ENCODE results near the gene RNPEPL1.

RNPEPL1 gene

DNA sequence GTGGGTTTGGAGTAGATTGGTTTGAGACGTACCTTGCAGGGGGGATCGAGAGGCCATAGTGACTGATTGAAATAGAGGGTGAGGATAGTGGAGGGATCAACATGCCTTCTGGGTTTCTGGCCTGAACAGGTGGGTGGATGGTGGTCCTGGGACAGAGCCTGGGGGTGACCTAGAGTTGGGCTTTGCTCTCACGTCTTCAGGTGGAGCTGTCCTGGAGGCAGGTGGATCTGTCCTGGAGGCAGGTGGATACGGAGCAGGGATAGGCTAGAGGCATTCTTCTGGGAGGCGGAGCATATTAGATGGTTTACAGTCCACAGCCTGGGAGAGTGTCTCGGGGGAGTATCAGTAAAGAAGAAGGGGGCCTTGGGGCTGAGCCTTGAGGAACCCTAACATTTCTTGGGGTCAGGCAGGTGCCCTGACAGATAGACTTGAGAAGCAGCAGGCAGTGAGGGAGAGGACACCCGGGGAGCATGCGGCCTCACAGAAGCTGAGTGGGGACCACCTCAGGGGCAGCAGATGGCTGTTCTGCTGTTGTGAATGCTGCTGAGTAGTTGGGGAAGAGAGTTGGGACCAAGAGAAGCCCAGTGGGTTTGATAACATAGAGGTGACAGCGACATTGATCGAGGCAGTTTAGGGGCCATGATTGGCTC lies 19.8 kb downstream of the RNPEPL1 start:
- Histone ChIP-seq H4K20me1 (ENCODE audit: low read depth, low read length) (peaks cover 7% of the 10 kb centered on the region; the same call in 1 of the 2 replicates), H3K4me3 (ENCODE audit: insufficient read depth, low read length, poor library complexity, severe bottlenecking) (peak overlapping the region; percentile 94), H3K36me3 (ENCODE audit: low read length) (no peaks in the 10 kb centered on the region), H3K9me2 (replicated peaks; ENCODE audit: insufficient read depth, low read length) (no peaks in the 10 kb centered on the region), H3K27ac (ENCODE audit: low read depth, low read length) (no peak overlapping the region), H3K79me2 (ENCODE audit: insufficient read depth, low read length) (peaks cover 53% of the 10 kb centered on the region), H3K9me3 (ENCODE audit: insufficient read depth, low read length) (no peaks in the 10 kb centered on the region), H2AFZ (ENCODE audit: low read depth, low read length, severe bottlenecking) (no peak overlapping the region), H3F3A (ENCODE audit: insufficient read depth) (peaks cover 16% of the 10 kb centered on the region), H3K9ac (ENCODE audit: low read length) (peak overlapping the region; percentile 90), H3K4me2 (ENCODE audit: low read depth, low read length, poor library complexity, severe bottlenecking) (peak overlapping the region; percentile 88), H3K27me3 (ENCODE audit: low read length) (no peaks in the 10 kb centered on the region)
- TF ChIP-seq, protein P1, sequence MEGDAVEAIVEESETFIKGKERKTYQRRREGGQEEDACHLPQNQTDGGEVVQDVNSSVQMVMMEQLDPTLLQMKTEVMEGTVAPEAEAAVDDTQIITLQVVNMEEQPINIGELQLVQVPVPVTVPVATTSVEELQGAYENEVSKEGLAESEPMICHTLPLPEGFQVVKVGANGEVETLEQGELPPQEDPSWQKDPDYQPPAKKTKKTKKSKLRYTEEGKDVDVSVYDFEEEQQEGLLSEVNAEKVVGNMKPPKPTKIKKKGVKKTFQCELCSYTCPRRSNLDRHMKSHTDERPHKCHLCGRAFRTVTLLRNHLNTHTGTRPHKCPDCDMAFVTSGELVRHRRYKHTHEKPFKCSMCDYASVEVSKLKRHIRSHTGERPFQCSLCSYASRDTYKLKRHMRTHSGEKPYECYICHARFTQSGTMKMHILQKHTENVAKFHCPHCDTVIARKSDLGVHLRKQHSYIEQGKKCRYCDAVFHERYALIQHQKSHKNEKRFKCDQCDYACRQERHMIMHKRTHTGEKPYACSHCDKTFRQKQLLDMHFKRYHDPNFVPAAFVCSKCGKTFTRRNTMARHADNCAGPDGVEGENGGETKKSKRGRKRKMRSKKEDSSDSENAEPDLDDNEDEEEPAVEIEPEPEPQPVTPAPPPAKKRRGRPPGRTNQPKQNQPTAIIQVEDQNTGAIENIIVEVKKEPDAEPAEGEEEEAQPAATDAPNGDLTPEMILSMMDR (IDR thresholded peaks at IDR 0.05; ENCODE audit: insufficient read depth, low read length, poor library complexity, severe bottlenecking): no peak
- TF ChIP-seq EZH2phosphoT487 (conservative IDR thresholded peaks at IDR 0.05; ENCODE audit: low read length): no peak

DNA sequence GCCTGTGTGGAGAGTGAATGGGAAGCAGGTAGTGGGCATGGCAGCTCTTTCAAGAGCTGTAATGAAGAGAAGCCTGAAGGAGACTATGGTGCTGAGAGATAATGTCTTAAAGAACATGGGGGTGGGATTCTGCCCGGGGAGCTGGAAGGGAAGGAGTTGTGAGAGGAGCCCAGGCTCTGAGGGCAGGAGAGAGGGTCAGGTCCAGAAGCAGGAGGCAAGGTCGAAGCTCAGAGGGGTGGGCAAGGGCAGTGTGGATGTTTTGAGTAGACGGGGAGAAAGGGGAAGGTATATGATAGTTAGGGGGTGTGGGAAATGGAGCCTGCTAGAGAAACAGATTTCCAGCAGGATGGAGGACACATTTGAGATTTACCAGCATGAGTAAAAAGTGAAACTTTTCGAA lies 20.4 kb downstream of the RNPEPL1 start:
- H3K27ac ChIP-seq (ENCODE audit: low read depth, low read length): no peak overlapping the region
- H2AFZ ChIP-seq (ENCODE audit: low read depth, low read length, severe bottlenecking): no peak overlapping the region
- no peak for TF ChIP-seq EZH2phosphoT487 (conservative IDR thresholded peaks at IDR 0.05; ENCODE audit: low read length)
- no peaks in the 10 kb centered on the region for H3K27me3 ChIP-seq (ENCODE audit: low read length)
- H3K9ac ChIP-seq (ENCODE audit: low read length): no peak overlapping the region
- H4K20me1 ChIP-seq (ENCODE audit: low read depth, low read length): peaks cover 7% of the 10 kb centered on the region; the same call in 1 of the 2 replicates
- no peaks in the 10 kb centered on the region for H3K36me3 ChIP-seq (ENCODE audit: low read length)
- H3F3A ChIP-seq (ENCODE audit: insufficient read depth): peaks cover 16% of the 10 kb centered on the region
- peak overlapping the region; percentile 88 for H3K4me2 ChIP-seq (ENCODE audit: low read depth, low read length, poor library complexity, severe bottlenecking)
- H3K9me2 ChIP-seq (replicated peaks; ENCODE audit: insufficient read depth, low read length): no peaks in the 10 kb centered on the region
- H3K79me2 ChIP-seq (ENCODE audit: insufficient read depth, low read length): peaks cover 48% of the 10 kb centered on the region
- no peak overlapping the region for H3K4me3 ChIP-seq (ENCODE audit: insufficient read depth, low read length, poor library complexity, severe bottlenecking)
- no peaks in the 10 kb centered on the region for H3K9me3 ChIP-seq (ENCODE audit: insufficient read depth, low read length)

DNA sequence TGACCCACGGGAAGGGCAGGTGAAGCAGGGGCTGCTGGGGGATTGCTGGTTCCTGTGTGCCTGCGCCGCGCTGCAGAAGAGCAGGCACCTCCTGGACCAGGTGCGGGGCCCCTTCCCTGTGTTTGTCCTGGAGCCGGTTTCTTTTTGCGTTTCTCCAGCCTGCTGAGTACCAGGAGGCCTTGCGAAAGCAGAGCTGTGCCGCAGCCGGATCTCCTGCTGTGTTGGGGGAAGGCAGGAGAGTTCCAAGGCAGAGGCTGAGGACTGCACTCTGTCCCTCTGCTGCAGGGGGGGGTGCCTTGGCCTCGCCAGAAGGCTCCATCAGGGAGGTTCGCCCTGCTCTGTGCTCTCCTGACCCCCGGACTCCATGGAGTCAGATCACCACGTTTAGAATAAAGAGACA lies 21.1 kb downstream of the RNPEPL1 start:
- Histone ChIP-seq H3K27me3 (ENCODE audit: low read length) (no peaks in the 10 kb centered on the region), H3K36me3 (ENCODE audit: low read length) (no peaks in the 10 kb centered on the region), H3K79me2 (ENCODE audit: insufficient read depth, low read length) (peaks cover 45% of the 10 kb centered on the region), H3K9ac (ENCODE audit: low read length) (no peak overlapping the region), H3K4me3 (ENCODE audit: insufficient read depth, low read length, poor library complexity, severe bottlenecking) (no peak overlapping the region), H3K4me2 (ENCODE audit: low read depth, low read length, poor library complexity, severe bottlenecking) (no peak overlapping the region), H3K9me3 (ENCODE audit: insufficient read depth, low read length) (no peaks in the 10 kb centered on the region), H4K20me1 (ENCODE audit: low read depth, low read length) (peaks cover 7% of the 10 kb centered on the region; the same call in 1 of the 2 replicates), H3K9me2 (replicated peaks; ENCODE audit: insufficient read depth, low read length) (no peaks in the 10 kb centered on the region), H2AFZ (ENCODE audit: low read depth, low read length, severe bottlenecking) (no peak overlapping the region), H3F3A (ENCODE audit: insufficient read depth) (peaks cover 14% of the 10 kb centered on the region), H3K27ac (ENCODE audit: low read depth, low read length) (no peak overlapping the region)
- TF ChIP-seq, protein P1 (IDR thresholded peaks at IDR 0.05; ENCODE audit: insufficient read depth, low read length, poor library complexity, severe bottlenecking): no peak
- TF ChIP-seq EZH2phosphoT487 (conservative IDR thresholded peaks at IDR 0.05; ENCODE audit: low read length): no peak

DNA sequence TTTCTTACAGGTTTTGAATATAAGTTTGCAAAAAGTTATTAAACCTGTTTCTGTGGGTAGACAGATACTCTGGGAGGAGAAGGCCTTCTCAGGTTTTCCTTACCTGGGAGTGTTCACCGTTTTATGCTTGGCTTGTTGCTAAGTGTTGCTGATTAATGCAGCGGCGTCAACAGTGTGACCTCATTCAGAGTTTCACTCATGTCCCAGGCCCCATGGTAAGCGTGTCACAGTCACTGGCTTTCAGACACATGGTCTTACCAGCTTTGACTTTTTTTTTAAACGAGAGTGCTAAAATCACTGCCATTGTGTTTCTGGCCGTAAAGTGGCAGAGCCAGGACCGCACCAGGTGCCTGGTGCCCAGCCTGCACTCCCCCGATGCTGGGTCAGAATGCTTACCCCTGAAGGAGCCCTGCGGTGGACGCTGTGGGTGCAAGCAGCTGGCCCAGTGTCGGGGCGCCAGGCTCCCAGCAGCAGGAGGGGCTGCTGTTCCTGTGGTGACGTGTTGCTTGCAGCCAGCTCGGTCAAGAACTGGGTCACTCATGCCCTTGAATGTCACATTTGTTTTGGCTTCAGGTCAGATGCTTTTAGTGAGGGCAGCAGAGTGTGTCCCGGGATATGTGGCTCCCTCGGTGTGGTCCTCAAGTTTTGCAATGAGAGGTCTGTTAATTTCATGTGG lies 21.7 kb downstream of the RNPEPL1 start:
- no peak overlapping the region for H2AFZ ChIP-seq (ENCODE audit: low read depth, low read length, severe bottlenecking)
- no peak overlapping the region for H3K4me2 ChIP-seq (ENCODE audit: low read depth, low read length, poor library complexity, severe bottlenecking)
- peaks cover 8% of the 10 kb centered on the region for H3F3A ChIP-seq (ENCODE audit: insufficient read depth)
- no peaks in the 10 kb centered on the region for H3K27me3 ChIP-seq (ENCODE audit: low read length)
- no peaks in the 10 kb centered on the region for H3K9me2 ChIP-seq (replicated peaks; ENCODE audit: insufficient read depth, low read length)
- no peak for TF ChIP-seq EZH2phosphoT487 (conservative IDR thresholded peaks at IDR 0.05; ENCODE audit: low read length)
- TF ChIP-seq, protein P1 (IDR thresholded peaks at IDR 0.05; ENCODE audit: insufficient read depth, low read length, poor library complexity, severe bottlenecking): no peak
- H3K9me3 ChIP-seq (ENCODE audit: insufficient read depth, low read length): no peaks in the 10 kb centered on the region
- no peak overlapping the region for H3K9ac ChIP-seq (ENCODE audit: low read length)
- no peak overlapping the region for H3K27ac ChIP-seq (ENCODE audit: low read depth, low read length)
- H3K4me3 ChIP-seq (ENCODE audit: insufficient read depth, low read length, poor library complexity, severe bottlenecking): no peak overlapping the region
- peaks cover 44% of the 10 kb centered on the region for H3K79me2 ChIP-seq (ENCODE audit: insufficient read depth, low read length)
- peaks cover 7% of the 10 kb centered on the region; the same call in 1 of the 2 replicates for H4K20me1 ChIP-seq (ENCODE audit: low read depth, low read length)
- H3K36me3 ChIP-seq (ENCODE audit: low read length): no peaks in the 10 kb centered on the region
